IPS-18a (cell line): ENCODE data around the gene PIBF1.
"Not testable (repeated sequence)": the region's sequence is repeated elsewhere in the genome, so short reads cannot be mapped to it uniquely, and the experiment has no call there.

Experiments
- H3K27ac ChIP-seq: one replicate; pipeline ENCODE4 v1.5.1; 2013; ENCODE audit warnings: low read length
- H3K27me3 ChIP-seq: one replicate; pipeline ENCODE4 v1.6.1; 2013; ENCODE audit warnings: mild to moderate bottlenecking, low read length; ENCODE audit not compliant: control insufficient read depth, insufficient read depth
- H3K36me3 ChIP-seq: one replicate; pipeline ENCODE4 v1.6.1; 2013; ENCODE audit warnings: low read depth, low read length; ENCODE audit not compliant: control insufficient read depth
- H3K4me1 ChIP-seq: one replicate; pipeline ENCODE4 v1.6.1; 2013; ENCODE audit warnings: low read depth, low read length; ENCODE audit not compliant: control insufficient read depth
- H3K4me3 ChIP-seq: one replicate; pipeline ENCODE4 v1.5.1; 2013; ENCODE audit warnings: low read length
- H3K9ac ChIP-seq: one replicate; pipeline ENCODE4 v1.6.1; 2013; ENCODE audit warnings: mild to moderate bottlenecking, low read length, moderate library complexity
- H3K9me3 ChIP-seq: one replicate; pipeline ENCODE4 v1.6.1; 2013; ENCODE audit warnings: low read depth, low read length; ENCODE audit not compliant: control insufficient read depth

Gene PIBF1

GRCh38 chr13:72782717-72783116 lies 784 bp downstream of the PIBF1 start:
- H3K9ac ChIP-seq, result peak overlapping the region; percentile 80
- H3K4me3 ChIP-seq, result peak overlapping the region; percentile 90
- H3K9me3 ChIP-seq, result no peaks in the 10 kb centered on the region
- H3K36me3 ChIP-seq, result peaks cover 14% of the 10 kb centered on the region
- no peaks in the 10 kb centered on the region for H3K27me3 ChIP-seq
- H3K27ac ChIP-seq, result no peak overlapping the region
- no peaks in the 10 kb centered on the region for H3K4me1 ChIP-seq

- not testable (repeated sequence) for H3K27me3 ChIP-seq, H3K36me3 ChIP-seq
Observed at GRCh38 chr13:72784679-72785078, 2.7 kb downstream of the PIBF1 start.

GRCh38 chr13:72788831-72789230 lies 6.9 kb downstream of the PIBF1 start:
- Histone ChIP-seq H3K9me3 (no peaks in the 10 kb centered on the region), H3K27me3 (no peaks in the 10 kb centered on the region), H3K27ac (no peak overlapping the region), H3K4me3 (no peak overlapping the region), H3K36me3 (peaks cover 18% of the 10 kb centered on the region), H3K4me1 (no peaks in the 10 kb centered on the region), H3K9ac (no peak overlapping the region)

More at GRCh38 chr13:72784679-72785078, 2.7 kb downstream of the PIBF1 start:
- not testable (repeated sequence) for H3K9ac ChIP-seq, H3K27ac ChIP-seq, H3K4me3 ChIP-seq, H3K4me1 ChIP-seq, H3K9me3 ChIP-seq

GRCh38 chr13:72792640-72793039 lies 10.7 kb downstream of the PIBF1 start:
- H3K36me3 ChIP-seq, result peaks cover 27% of the 10 kb centered on the region

GRCh38 chr13:72798817-72799216 lies 16.9 kb downstream of the PIBF1 start:
- no peak overlapping the region for H3K27ac ChIP-seq
- H3K9me3 ChIP-seq, result no peaks in the 10 kb centered on the region
- no peak overlapping the region for H3K4me3 ChIP-seq
- peaks cover 27% of the 10 kb centered on the region for H3K36me3 ChIP-seq
- H3K9ac ChIP-seq, result no peak overlapping the region
- H3K27me3 ChIP-seq, result no peaks in the 10 kb centered on the region
- H3K4me1 ChIP-seq, result no peaks in the 10 kb centered on the region

More at GRCh38 chr13:72792640-72793039, 10.7 kb downstream of the PIBF1 start:
- Histone ChIP-seq H3K9me3 (no peaks in the 10 kb centered on the region), H3K4me1 (no peaks in the 10 kb centered on the region), H3K27ac (no peak overlapping the region), H3K27me3 (no peaks in the 10 kb centered on the region), H3K9ac (no peak overlapping the region), H3K4me3 (no peak overlapping the region)

- Histone ChIP-seq H3K36me3 (no peaks in the 10 kb centered on the region), H3K9me3 (no peaks in the 10 kb centered on the region), H3K27me3 (no peaks in the 10 kb centered on the region), H3K9ac (no peak overlapping the region), H3K4me3 (no peak overlapping the region), H3K4me1 (no peaks in the 10 kb centered on the region), H3K27ac (no peak overlapping the region)
Observed at GRCh38 chr13:72804301-72804700, 22.4 kb downstream of the PIBF1 start.

GRCh38 chr13:72805676-72806346 lies 23.9 kb downstream of the PIBF1 start:
- Histone ChIP-seq H3K27me3 (no peaks in the 10 kb centered on the region), H3K4me1 (no peaks in the 10 kb centered on the region), H3K36me3 (no peaks in the 10 kb centered on the region), H3K27ac (no peak overlapping the region), H3K9me3 (no peaks in the 10 kb centered on the region), H3K9ac (no peak overlapping the region), H3K4me3 (no peak overlapping the region)

GRCh38 chr13:72806514-72806913 lies 24.6 kb downstream of the PIBF1 start:
- H3K27ac ChIP-seq, H3K27me3 ChIP-seq, H3K4me3 ChIP-seq, H3K9me3 ChIP-seq, H3K9ac ChIP-seq, H3K36me3 ChIP-seq, H3K4me1 ChIP-seq: not testable (repeated sequence)

- no peak overlapping the region for H3K9ac ChIP-seq
- H3K27ac ChIP-seq, result no peak overlapping the region
- H3K9me3 ChIP-seq, result no peaks in the 10 kb centered on the region
Observed at GRCh38 chr13:72808917-72809500, 27.1 kb downstream of the PIBF1 start.

GRCh38 chr13:72820156-72820897 lies 38.4 kb downstream of the PIBF1 start:
- Histone ChIP-seq H3K36me3 (no peaks in the 10 kb centered on the region), H3K27me3 (no peaks in the 10 kb centered on the region), H3K4me1 (peaks cover 4% of the 10 kb centered on the region), H3K27ac (no peak overlapping the region), H3K4me3 (no peak overlapping the region), H3K9me3 (no peaks in the 10 kb centered on the region), H3K9ac (no peak overlapping the region)

More at GRCh38 chr13:72808917-72809500, 27.1 kb downstream of the PIBF1 start:
- no peaks in the 10 kb centered on the region for H3K36me3 ChIP-seq
- H3K4me1 ChIP-seq, result no peaks in the 10 kb centered on the region
- no peaks in the 10 kb centered on the region for H3K27me3 ChIP-seq
- no peak overlapping the region for H3K4me3 ChIP-seq

GRCh38 chr13:72820898-72821279 lies 39.0 kb downstream of the PIBF1 start:
- no peaks in the 10 kb centered on the region for H3K9me3 ChIP-seq
- H3K27me3 ChIP-seq, result no peaks in the 10 kb centered on the region
- H3K9ac ChIP-seq, result no peak overlapping the region
- no peak overlapping the region for H3K4me3 ChIP-seq
- no peak overlapping the region for H3K27ac ChIP-seq
- H3K4me1 ChIP-seq, result peaks cover 4% of the 10 kb centered on the region
- H3K36me3 ChIP-seq, result no peaks in the 10 kb centered on the region
